Testis (tissue), 3 donors: ENCODE results near the gene RBM41. TPM values are rescaled to one million over a fixed set of nuclear protein-coding genes. Genes with fewer than 3 reads are reported as not detected.

ENCODE experiments used
- DNase-seq: peaks from one replicate; pipeline ENCODE4 v3.0.0-alpha.2; 2019
- H3K27ac ChIP-seq, 2 donors: fragments of 200-600 bp; sonication (generic); one replicate each; pipeline ENCODE4 v1.5.1; 2019
- H3K27me3 ChIP-seq: fragments of 200-600 bp; sonication (generic); one replicate; pipeline ENCODE4 v1.5.1; 2019
- H3K36me3 ChIP-seq: fragments of 200-600 bp; sonication (generic); one replicate; pipeline ENCODE4 v1.5.1; 2017; ENCODE audit warnings: low read depth; ENCODE audit errors: missing control alignments
- H3K4me1 ChIP-seq: fragments of 200-600 bp; sonication (generic); one replicate; pipeline ENCODE4 v1.5.1; 2019
- H3K4me3 ChIP-seq, 2 donors: fragments of 200-600 bp; sonication (generic); one replicate each; pipeline ENCODE4 v1.5.1; 2017 to 2019
- H3K9me3 ChIP-seq: fragments of 200-600 bp; sonication (generic); one replicate; pipeline ENCODE4 v1.5.1; 2017
- POLR2A ChIP-seq: fragments of 450-650 bp; IDR thresholded peaks from one replicate; pipeline ENCODE4 v1.6.1; 2017; ENCODE audit warnings: antibody characterized with exemption, mild to moderate bottlenecking, moderate library complexity
- WGBS, 2 donors: methylation state at CpG; one replicate each; pipeline ENCODE4 v1.1.5; 2018; 5-methylcytosine and 5-hydroxymethylcytosine counted together
- intact Hi-C: fragments of 100-400 bp; cut with DNase I; formaldehyde crosslinking; loops from one replicate; pipeline ENCODE4 v1.15.1; 2023; ENCODE audit warnings: low total_unique reads
- polyA plus RNA-seq: library from polyadenylated mRNA; stranded (reverse); fragments of 350-450 nt; fragmentation: Illumina TruSeq; extraction: RNeasy Lipid Tissue Mini Kit (QIAGEN cat#74804); gene quantifications from one replicate; pipeline ENCODE4 v1.2.3, GENCODE V29; 2014; ENCODE audit warnings: low read depth, low replicate concordance; ENCODE audit not compliant: insufficient read depth
- total RNA-seq, 2 donors: library from RNA; depleted of rRNA; stranded (reverse); fragments of >200 nt; gene quantifications; one replicate each; pipeline ENCODE4 v1.2.3, GENCODE V29; 2016
- TF ChIP-seq, protein P1 (sequence below), 3 experiments: fragments of 450-650 bp in 2 of 3; fragments of 200-600 bp in 1 of 3; sonication (generic) in 1 of 3; IDR thresholded peaks; one replicate each; pipeline ENCODE4 v1.5.1; 2016 to 2019; ENCODE audit warnings: antibody characterized with exemption in 3 of 3, mild to moderate bottlenecking in 2 of 3, moderate library complexity in 1 of 3

Gene RBM41
- total and polyA plus RNA-seq, 3 donors from 2014 or later, result 7.0 to 41.2 (median 24.7) TPM

DNA sequence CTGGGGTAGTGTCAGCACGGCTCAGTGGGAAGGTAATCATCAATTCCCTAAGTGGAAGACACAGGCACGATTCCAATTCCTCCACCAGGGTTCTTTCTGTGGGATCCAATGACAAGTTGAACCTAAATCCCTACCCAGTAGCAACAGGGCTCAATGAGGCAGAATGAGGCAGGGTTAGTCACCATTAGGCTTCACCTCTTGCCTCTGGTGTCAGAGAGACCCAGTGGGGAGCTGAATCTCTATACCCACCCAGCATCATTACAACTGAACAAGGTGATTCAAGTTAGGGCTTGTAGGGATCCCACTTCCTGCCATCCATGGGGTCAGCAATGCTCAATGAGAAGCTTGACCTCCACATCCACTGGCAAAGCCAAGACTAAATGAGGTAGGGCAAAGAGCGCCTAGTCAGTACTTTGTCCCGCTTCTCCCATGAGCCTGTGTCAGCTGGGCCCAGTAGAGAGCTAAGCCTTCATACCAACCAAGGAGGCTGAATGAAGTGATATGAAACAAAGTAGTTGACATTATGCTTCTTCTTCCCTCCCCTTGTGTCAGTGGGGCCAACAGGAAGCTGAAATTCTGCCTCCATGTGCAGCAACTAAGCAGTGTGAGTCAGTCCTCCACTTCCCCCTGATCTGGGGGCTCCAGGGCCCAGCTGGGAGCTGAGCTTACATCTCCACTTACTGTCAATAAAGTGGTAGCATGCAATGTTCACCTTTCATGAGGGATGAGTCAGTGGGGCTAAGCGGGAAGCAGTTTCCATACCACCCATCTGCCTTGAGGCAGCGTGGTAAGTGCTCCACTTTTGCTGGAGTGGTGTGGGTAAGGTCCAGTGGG lies 36.4 kb upstream of the RBM41 start:
- Histone ChIP-seq H3K4me1 (no peaks in the 10 kb centered on the region), H3K36me3 (no peaks in the 10 kb centered on the region), H3K27ac (no peak overlapping the region), H3K27me3 (no peaks in the 10 kb centered on the region), H3K4me3 (no peak overlapping the region), H3K9me3 (no peaks in the 10 kb centered on the region)
- intact Hi-C loops, result no loop called here
- no peak for TF ChIP-seq POLR2A
- TF ChIP-seq, protein P1, sequence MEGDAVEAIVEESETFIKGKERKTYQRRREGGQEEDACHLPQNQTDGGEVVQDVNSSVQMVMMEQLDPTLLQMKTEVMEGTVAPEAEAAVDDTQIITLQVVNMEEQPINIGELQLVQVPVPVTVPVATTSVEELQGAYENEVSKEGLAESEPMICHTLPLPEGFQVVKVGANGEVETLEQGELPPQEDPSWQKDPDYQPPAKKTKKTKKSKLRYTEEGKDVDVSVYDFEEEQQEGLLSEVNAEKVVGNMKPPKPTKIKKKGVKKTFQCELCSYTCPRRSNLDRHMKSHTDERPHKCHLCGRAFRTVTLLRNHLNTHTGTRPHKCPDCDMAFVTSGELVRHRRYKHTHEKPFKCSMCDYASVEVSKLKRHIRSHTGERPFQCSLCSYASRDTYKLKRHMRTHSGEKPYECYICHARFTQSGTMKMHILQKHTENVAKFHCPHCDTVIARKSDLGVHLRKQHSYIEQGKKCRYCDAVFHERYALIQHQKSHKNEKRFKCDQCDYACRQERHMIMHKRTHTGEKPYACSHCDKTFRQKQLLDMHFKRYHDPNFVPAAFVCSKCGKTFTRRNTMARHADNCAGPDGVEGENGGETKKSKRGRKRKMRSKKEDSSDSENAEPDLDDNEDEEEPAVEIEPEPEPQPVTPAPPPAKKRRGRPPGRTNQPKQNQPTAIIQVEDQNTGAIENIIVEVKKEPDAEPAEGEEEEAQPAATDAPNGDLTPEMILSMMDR (IDR thresholded peaks at IDR 0.05), result no peak
- 96% methylated on average over 6 of the region's 6 CpGs; no CpG with 5 or more reads in 1 of the 2 donors for WGBS, 2 donors
- DNase-seq, result no peak

DNA sequence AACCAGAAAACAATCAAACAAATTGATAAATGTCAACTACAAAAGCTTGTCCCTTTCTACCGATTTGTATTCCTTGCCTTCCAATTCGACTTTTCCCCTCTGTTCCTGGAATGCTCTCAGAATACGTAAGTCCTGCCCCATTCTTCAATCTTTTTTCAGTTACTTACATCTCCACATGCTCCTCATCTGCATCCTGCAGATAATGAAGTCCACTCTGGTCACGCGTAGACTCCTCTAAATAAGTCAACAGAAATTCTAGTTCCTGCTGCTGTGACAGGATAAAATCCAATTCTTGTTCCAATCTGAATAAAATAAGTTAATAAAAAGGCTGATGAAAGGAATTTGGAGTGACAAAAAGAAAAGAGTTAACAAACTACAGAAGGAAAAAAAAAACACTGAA lies 34.4 kb upstream of the RBM41 start:
- Histone ChIP-seq H3K27ac (no peak overlapping the region), H3K4me1 (no peaks in the 10 kb centered on the region), H3K27me3 (no peaks in the 10 kb centered on the region), H3K9me3 (no peaks in the 10 kb centered on the region), H3K36me3 (no peaks in the 10 kb centered on the region), H3K4me3 (no peak overlapping the region)
- no peak for DNase-seq
- TF ChIP-seq POLR2A, result no peak
- TF ChIP-seq, protein P1 (IDR thresholded peaks at IDR 0.05), result no peak
- WGBS, 2 donors, result 87 to 92% methylated on average over 5 of the region's 5 CpGs
- intact Hi-C loops, result no loop called here

DNA sequence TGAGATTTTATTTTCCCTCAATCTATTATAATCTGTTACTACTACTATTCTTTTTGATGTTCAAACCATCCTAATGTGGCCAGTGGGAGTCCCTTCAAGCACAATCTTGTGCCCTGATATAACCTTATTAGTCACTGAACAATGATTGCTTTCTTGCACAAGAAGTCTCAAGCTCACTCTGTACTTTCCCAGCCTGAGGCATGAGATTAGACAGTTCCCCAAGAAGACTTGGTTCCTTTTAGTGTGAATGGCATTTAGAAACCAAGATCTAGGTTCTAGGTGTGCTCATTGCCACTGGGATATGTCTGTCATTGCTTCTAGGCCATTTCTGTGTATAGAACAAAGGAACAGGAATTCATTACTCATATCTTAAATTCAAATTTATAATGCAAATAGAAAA lies 28.0 kb upstream of the RBM41 start:
- Histone ChIP-seq H3K4me1 (no peaks in the 10 kb centered on the region), H3K4me3 (no peak overlapping the region), H3K27me3 (no peaks in the 10 kb centered on the region), H3K36me3 (no peaks in the 10 kb centered on the region), H3K9me3 (no peaks in the 10 kb centered on the region), H3K27ac (no peak overlapping the region)
- intact Hi-C loops, result no loop called here
- peak; percentile 14 for DNase-seq
- TF ChIP-seq, protein P1 (IDR thresholded peaks at IDR 0.05), result no peak
- no peak for TF ChIP-seq POLR2A

DNA sequence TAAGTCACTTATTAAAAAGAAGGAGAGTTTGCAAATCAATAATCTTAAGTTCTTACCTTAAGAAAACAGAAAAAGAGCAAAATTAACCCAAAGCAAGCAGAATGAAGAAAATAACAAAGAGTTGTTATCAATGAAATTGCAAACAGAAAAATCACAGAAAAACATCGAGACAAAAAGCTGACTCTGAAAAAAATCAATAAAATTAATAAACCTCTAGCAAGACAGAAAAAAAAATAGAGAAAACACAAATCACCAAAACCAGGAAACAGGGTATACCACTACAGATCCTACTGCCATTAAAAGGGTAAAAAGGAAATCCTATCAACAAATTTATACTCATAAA lies 17.3 kb upstream of the RBM41 start:
- Histone ChIP-seq H3K36me3 (no peaks in the 10 kb centered on the region), H3K27me3 (no peaks in the 10 kb centered on the region), H3K27ac (no peak overlapping the region), H3K4me1 (no peaks in the 10 kb centered on the region), H3K4me3 (no peak overlapping the region), H3K9me3 (no peaks in the 10 kb centered on the region)
- no peak for DNase-seq
- 100% methylated on average over 1 of the region's 1 CpG for WGBS, 2 donors
- intact Hi-C loops, result no loop called here
- TF ChIP-seq POLR2A, result no peak
- TF ChIP-seq, protein P1 (IDR thresholded peaks at IDR 0.05), result no peak
